Smooth muscle cell (in vitro differentiated cells): ENCODE data around the gene PIK3R6. TPM values are rescaled to one million over a fixed set of nuclear protein-coding genes. Genes with fewer than 3 reads are reported as not detected.

Source experiments
- DNase-seq: peaks from one replicate; lab custom pipeline; 2025; ENCODE audit not compliant: unreplicated experiment; lab: John Stamatoyannopoulos, UW
- H2AFZ ChIP-seq: fragments of 200-600 bp; sonication (generic); 2 replicates; pipeline ENCODE4 v1.6.0; 2016; ENCODE audit warnings: antibody characterized with exemption, low read depth, mild to moderate bottlenecking
- H3F3A ChIP-seq: fragments of 200-600 bp; sonication (generic); 2 replicates; pipeline ENCODE4 v1.6.0; 2017; ENCODE audit warnings: antibody characterized with exemption, low read depth
- H3K27ac ChIP-seq: fragments of 200-600 bp; sonication (generic); 2 replicates; pipeline ENCODE4 v1.5.1; 2016; ENCODE audit warnings: low read depth, mild to moderate bottlenecking
- H3K27me3 ChIP-seq: fragments of 200-600 bp; sonication (generic); 2 replicates; pipeline ENCODE4 v1.6.1; 2016; ENCODE audit warnings: low read depth, mild to moderate bottlenecking
- H3K36me3 ChIP-seq: fragments of 200-600 bp; sonication (generic); 2 replicates; pipeline ENCODE4 v1.5.1; 2016; ENCODE audit warnings: low read depth
- H3K4me1 ChIP-seq: fragments of 200-600 bp; sonication (generic); 2 replicates; pipeline ENCODE4 v1.5.1; 2016; ENCODE audit warnings: low read depth
- H3K4me2 ChIP-seq: fragments of 200-600 bp; sonication (generic); 2 replicates; pipeline ENCODE4 v1.6.0; 2016; ENCODE audit warnings: mild to moderate bottlenecking
- H3K4me3 ChIP-seq: fragments of 200-600 bp; sonication (generic); 2 replicates; pipeline ENCODE4 v1.5.1; 2016; ENCODE audit warnings: mild to moderate bottlenecking
- H3K79me2 ChIP-seq: fragments of 200-600 bp; sonication (generic); 2 replicates; pipeline ENCODE4 v1.6.0; 2016; ENCODE audit warnings: low read depth, mild to moderate bottlenecking
- H3K9ac ChIP-seq: fragments of 200-600 bp; sonication (generic); 2 replicates; pipeline ENCODE4 v1.6.0; 2016; ENCODE audit warnings: low read depth
- H3K9me3 ChIP-seq: fragments of 200-600 bp; sonication (generic); replicated peaks from 2 replicates; pipeline ENCODE4 v1.5.1; 2016; ENCODE audit warnings: low read depth
- H4K20me1 ChIP-seq: fragments of 200-600 bp; sonication (generic); 2 replicates; pipeline ENCODE4 v1.6.0; 2016; ENCODE audit warnings: low read depth
- WGBS: methylation state at CpG from one replicate; pipeline ENCODE4 v1.1.7; 2016; ENCODE audit warnings: low lambda C conversion rate; 5-methylcytosine and 5-hydroxymethylcytosine counted together
- polyA plus RNA-seq: library from polyadenylated mRNA; unstranded; fragments of >200 nt; fragmentation: Nextera tagmentation; extraction: Ambion mirVana; gene quantifications from 2 replicates; pipeline ENCODE4 v1.2.1, GENCODE V29; 2016
- total RNA-seq: library from RNA; depleted of rRNA; stranded (reverse); fragments of >200 nt; gene quantifications from 2 replicates; pipeline ENCODE4 v1.2.3, GENCODE V29; 2014
- TF ChIP-seq, protein P1 (sequence below): fragments of 200-600 bp; sonication (generic); IDR thresholded peaks from 2 replicates; pipeline ENCODE4 v1.5.1; 2017; ENCODE audit warnings: borderline replicate concordance, mild to moderate bottlenecking, antibody characterized with exemption; ENCODE audit not compliant: insufficient read depth, poor library complexity, severe bottlenecking

PIK3R6 gene
- total and polyA plus RNA-seq, 2 experiments from 2014 or later = not detected

DNA sequence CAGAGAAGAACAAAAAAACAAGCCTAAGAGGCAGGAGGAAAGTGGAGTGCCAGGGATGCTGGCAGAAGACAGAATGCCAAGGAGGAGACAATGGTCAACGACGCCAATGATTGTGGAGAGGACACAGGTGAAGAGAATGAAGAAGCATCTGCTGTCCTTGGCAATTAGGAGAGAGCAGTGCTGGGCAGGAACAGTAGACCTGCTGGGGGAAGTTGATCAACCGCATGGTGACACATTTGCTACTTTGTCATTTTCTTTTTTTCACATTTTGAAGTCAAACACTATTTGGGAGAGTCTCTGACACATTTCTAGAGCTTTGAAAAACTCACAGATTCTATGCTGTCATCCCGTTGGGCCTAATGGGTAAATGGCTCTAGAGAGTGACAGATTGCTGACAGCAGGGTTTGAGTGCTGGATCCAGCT, 1.1 kb upstream of the PIK3R6 start:
- H3K79me2 ChIP-seq = no peaks in the 10 kb centered on the region
- H3K36me3 ChIP-seq = no peaks in the 10 kb centered on the region
- H4K20me1 ChIP-seq = no peaks in the 10 kb centered on the region
- no peak overlapping the region for H3K27ac ChIP-seq
- H3K9ac ChIP-seq = no peak overlapping the region
- no peak overlapping the region for H2AFZ ChIP-seq
- TF ChIP-seq, protein P1, sequence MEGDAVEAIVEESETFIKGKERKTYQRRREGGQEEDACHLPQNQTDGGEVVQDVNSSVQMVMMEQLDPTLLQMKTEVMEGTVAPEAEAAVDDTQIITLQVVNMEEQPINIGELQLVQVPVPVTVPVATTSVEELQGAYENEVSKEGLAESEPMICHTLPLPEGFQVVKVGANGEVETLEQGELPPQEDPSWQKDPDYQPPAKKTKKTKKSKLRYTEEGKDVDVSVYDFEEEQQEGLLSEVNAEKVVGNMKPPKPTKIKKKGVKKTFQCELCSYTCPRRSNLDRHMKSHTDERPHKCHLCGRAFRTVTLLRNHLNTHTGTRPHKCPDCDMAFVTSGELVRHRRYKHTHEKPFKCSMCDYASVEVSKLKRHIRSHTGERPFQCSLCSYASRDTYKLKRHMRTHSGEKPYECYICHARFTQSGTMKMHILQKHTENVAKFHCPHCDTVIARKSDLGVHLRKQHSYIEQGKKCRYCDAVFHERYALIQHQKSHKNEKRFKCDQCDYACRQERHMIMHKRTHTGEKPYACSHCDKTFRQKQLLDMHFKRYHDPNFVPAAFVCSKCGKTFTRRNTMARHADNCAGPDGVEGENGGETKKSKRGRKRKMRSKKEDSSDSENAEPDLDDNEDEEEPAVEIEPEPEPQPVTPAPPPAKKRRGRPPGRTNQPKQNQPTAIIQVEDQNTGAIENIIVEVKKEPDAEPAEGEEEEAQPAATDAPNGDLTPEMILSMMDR = no peak
- no peaks in the 10 kb centered on the region for H3K4me1 ChIP-seq
- 93% methylated on average over 4 of the region's 4 CpGs for WGBS
- no peak for DNase-seq
- no peak overlapping the region for H3K4me2 ChIP-seq
- H3K9me3 ChIP-seq = no peaks in the 10 kb centered on the region
- H3F3A ChIP-seq = no peaks in the 10 kb centered on the region
- peaks cover 15% of the 10 kb centered on the region for H3K27me3 ChIP-seq
- no peak overlapping the region for H3K4me3 ChIP-seq

DNA sequence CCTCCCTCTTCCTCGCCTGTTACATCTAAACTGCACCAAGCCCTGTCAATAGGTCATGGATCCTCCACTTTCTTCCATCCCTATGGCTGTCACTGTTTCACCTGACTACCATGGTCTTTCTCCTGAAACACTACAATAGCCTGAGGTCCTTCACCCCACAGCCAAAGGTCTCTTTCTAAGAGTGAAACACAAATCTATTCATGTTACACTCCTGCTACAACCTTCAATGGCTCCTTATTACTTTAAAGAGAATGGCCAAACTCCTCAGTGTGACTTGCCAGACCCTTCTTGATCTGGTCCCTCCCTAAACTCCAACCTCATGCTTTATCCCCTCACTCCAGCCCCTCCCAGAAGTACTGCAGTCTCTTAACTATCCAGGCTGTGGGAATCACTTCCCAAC, 618 bp upstream of the PIK3R6 start:
- TF ChIP-seq, protein P1 = no peak
- Histone ChIP-seq H3K27ac (no peak overlapping the region), H3K4me2 (no peak overlapping the region), H3K4me1 (no peaks in the 10 kb centered on the region), H3K27me3 (peaks cover 15% of the 10 kb centered on the region), H3F3A (no peaks in the 10 kb centered on the region), H3K9ac (no peak overlapping the region), H3K4me3 (no peak overlapping the region), H4K20me1 (no peaks in the 10 kb centered on the region), H3K36me3 (no peaks in the 10 kb centered on the region), H2AFZ (no peak overlapping the region), H3K79me2 (no peaks in the 10 kb centered on the region), H3K9me3 (no peaks in the 10 kb centered on the region)
- 94% methylated on average over 1 of the region's 1 CpG for WGBS
- no peak for DNase-seq

DNA sequence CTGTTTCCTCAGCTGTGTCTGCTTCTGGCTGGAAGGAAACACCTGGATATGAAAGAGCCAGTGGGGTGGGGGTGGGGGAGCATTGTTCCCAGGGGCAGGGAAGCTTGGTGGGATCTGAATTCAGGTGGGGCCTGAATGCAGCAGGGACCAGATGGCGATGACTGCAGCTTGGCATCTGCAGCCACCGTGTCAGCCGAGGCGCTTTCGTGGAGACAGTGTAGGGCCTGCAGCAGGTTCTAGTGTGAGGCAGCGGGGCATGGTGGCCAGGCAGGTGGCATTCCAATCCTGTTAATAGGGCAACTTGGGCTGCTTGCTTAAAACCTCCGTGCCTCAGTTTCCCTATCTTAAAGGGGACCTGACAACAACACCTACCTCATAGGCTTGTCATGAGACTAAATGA, 1.7 kb downstream of the PIK3R6 start:
- Histone ChIP-seq H3K4me1 (no peaks in the 10 kb centered on the region), H3K79me2 (no peaks in the 10 kb centered on the region), H2AFZ (no peak overlapping the region), H3K4me3 (no peak overlapping the region), H3K9me3 (no peaks in the 10 kb centered on the region), H3K27ac (no peak overlapping the region), H3F3A (no peaks in the 10 kb centered on the region), H3K36me3 (no peaks in the 10 kb centered on the region), H3K4me2 (no peak overlapping the region), H3K27me3 (peaks cover 15% of the 10 kb centered on the region), H4K20me1 (no peaks in the 10 kb centered on the region), H3K9ac (no peak overlapping the region)
- WGBS = 94% methylated on average over 7 of the region's 7 CpGs
- TF ChIP-seq, protein P1 = no peak
- DNase-seq = no peak

DNA sequence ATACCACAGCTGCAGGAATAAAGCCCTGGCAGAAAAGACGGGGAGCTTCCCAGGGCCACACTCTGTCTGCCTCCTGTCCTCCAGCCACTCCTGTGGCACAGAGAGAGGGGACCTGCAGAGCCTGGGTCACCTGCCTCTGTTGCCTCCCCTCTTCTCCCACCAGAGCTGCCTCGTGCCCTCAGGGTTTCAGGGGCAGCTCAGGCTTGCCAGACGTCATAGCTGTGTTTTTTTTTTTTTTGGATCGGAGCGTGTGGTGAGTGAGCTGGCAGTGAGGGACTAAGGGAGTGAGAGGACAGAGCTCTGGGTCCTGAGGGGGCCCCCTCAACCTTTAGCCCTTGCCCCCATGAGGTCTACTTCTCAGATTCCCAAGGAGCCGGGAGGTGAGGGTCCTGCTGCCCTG, 2.1 kb downstream of the PIK3R6 start:
- no peaks in the 10 kb centered on the region for H3K36me3 ChIP-seq
- H3K27me3 ChIP-seq = peaks cover 15% of the 10 kb centered on the region
- H3K4me2 ChIP-seq = no peak overlapping the region
- TF ChIP-seq, protein P1 = no peak
- no peak for DNase-seq
- WGBS = 68% methylated on average over 6 of the region's 6 CpGs
- H3K79me2 ChIP-seq = no peaks in the 10 kb centered on the region
- no peak overlapping the region for H2AFZ ChIP-seq
- H3K9ac ChIP-seq = no peak overlapping the region
- H3K27ac ChIP-seq = no peak overlapping the region
- H4K20me1 ChIP-seq = no peaks in the 10 kb centered on the region
- H3K4me1 ChIP-seq = no peaks in the 10 kb centered on the region
- H3F3A ChIP-seq = no peaks in the 10 kb centered on the region
- H3K9me3 ChIP-seq = no peaks in the 10 kb centered on the region
- H3K4me3 ChIP-seq = no peak overlapping the region
